GM06990 (cell line): Measurements from ENCODE around the gene TIMM44.
"Not testable (repeated sequence)": the region's sequence is repeated elsewhere in the genome, so short reads cannot be mapped to it uniquely, and the experiment has no call there.

Experiments
- DNase-seq: peaks from one replicate; pipeline ENCODE4 v3.0.0-alpha.2; 2011; ENCODE audit not compliant: insufficient read length; ENCODE audit errors: extremely low read depth
- H3K27me3 ChIP-seq: replicated peaks from 2 replicates; pipeline ENCODE4 v1.6.0; 2011; ENCODE audit warnings: low read length; ENCODE audit not compliant: control insufficient read depth, insufficient read depth
- H3K36me3 ChIP-seq: 2 replicates; pipeline ENCODE4 v1.5.1; 2011; ENCODE audit warnings: low read length; ENCODE audit not compliant: control insufficient read depth, insufficient read depth
- H3K4me3 ChIP-seq: replicated peaks from 2 replicates; pipeline ENCODE4 v1.5.1; 2011; ENCODE audit warnings: low read depth, mild to moderate bottlenecking, control low read depth, low read length
- CTCF ChIP-seq: IDR thresholded peaks from 2 replicates; pipeline ENCODE4 v1.5.1; 2011; ENCODE audit warnings: low read length, control low read depth, mild to moderate bottlenecking, inconsistent platforms; ENCODE audit not compliant: insufficient read depth, poor library complexity, severe bottlenecking

TIMM44 gene

GRCh38 chr19:7921302-7921966, 22.0 kb downstream of the TIMM44 start:
- no peak for TF ChIP-seq CTCF
- peak overlapping the region; percentile 63 for H3K4me3 ChIP-seq
- H3K36me3 ChIP-seq, result peaks cover 5% of the 10 kb centered on the region
- H3K27me3 ChIP-seq, result no peaks in the 10 kb centered on the region
- DNase-seq, result peak; percentile 16

- Histone ChIP-seq H3K36me3 (peaks cover 5% of the 10 kb centered on the region), H3K27me3 (no peaks in the 10 kb centered on the region; the same call in none of the 2 replicates), H3K4me3 (peak overlapping the region; percentile 80)
- DNase-seq, result peak; percentile 95
- no peak for TF ChIP-seq CTCF
Measured at GRCh38 chr19:7920519-7921301, 22.8 kb downstream of the TIMM44 start.

- TF ChIP-seq CTCF, result no peak
- H3K27me3 ChIP-seq, result no peaks in the 10 kb centered on the region; the same call in none of the 2 replicates
- peak within 1 kb of the TSS; percentile 80 for H3K4me3 ChIP-seq
- peaks cover 5% of the 10 kb centered on the region for H3K36me3 ChIP-seq
- peak; percentile 97 for DNase-seq
Measured at GRCh38 chr19:7919610-7920518, 23.6 kb downstream of the TIMM44 start, which contains the start of gene SNAPC2. SNAPC2 (plus strand) TSS chr19:7920338; CDS start chr19:7920367, 29 bp downstream.

GRCh38 chr19:7918615-7919421, 24.6 kb downstream of the TIMM44 start:
- H3K4me3 ChIP-seq, result no peak overlapping the region
- DNase-seq, result peak; percentile 20
- no peak for TF ChIP-seq CTCF
- peaks cover 5% of the 10 kb centered on the region for H3K36me3 ChIP-seq
- H3K27me3 ChIP-seq, result no peaks in the 10 kb centered on the region; the same call in none of the 2 replicates

GRCh38 chr19:7918062-7918614, 25.3 kb downstream of the TIMM44 start:
- not testable (repeated sequence) for H3K36me3 ChIP-seq, DNase-seq, H3K4me3 ChIP-seq, H3K27me3 ChIP-seq
